Liver (tissue), 9 donors: Measurements from ENCODE around the gene TMEM176B. TPM values are rescaled to one million over a fixed set of nuclear protein-coding genes. Genes with fewer than 3 reads are reported as not detected.

Source experiments
- DNase-seq: peaks from one replicate; pipeline ENCODE4 v3.0.0-alpha.2; 2017; ENCODE audit warnings: low spot score
- H3K27ac ChIP-seq, 2 donors: one replicate each; pipeline ENCODE4 v1.7.0; 2013; ENCODE audit warnings: inconsistent platforms in 2 of 2, low read length in 2 of 2, control low read depth in 1 of 2, low read depth in 1 of 2, mild to moderate bottlenecking in 1 of 2
- H3K27me3 ChIP-seq, 4 donors: one replicate each; pipeline versions ENCODE4 v1.6.1 to v1.7.0; 2013; ENCODE audit warnings: low read length in 3 of 4, inconsistent platforms in 1 of 4, mild to moderate bottlenecking in 1 of 4, moderate library complexity in 1 of 4; ENCODE audit not compliant: control insufficient read depth in 4 of 4, insufficient read depth in 4 of 4
- H3K36me3 ChIP-seq, 4 donors: one replicate each; pipeline versions ENCODE4 v1.6.1 to v1.7.0; 2013; ENCODE audit warnings: low read length in 3 of 4, mild to moderate bottlenecking in 3 of 4, low read depth in 1 of 4, moderate library complexity in 1 of 4; ENCODE audit not compliant: control insufficient read depth in 4 of 4, insufficient read depth in 3 of 4
- H3K4me1 ChIP-seq, 4 donors: one replicate each; pipeline versions ENCODE4 v1.6.1 to v1.7.0; 2013; ENCODE audit warnings: low read length in 3 of 4, mild to moderate bottlenecking in 3 of 4, moderate library complexity in 1 of 4; ENCODE audit not compliant: control insufficient read depth in 4 of 4, insufficient read depth in 4 of 4
- H3K4me3 ChIP-seq, 3 donors: one replicate each; pipeline versions ENCODE4 v1.6.1 to v1.7.0; 2013; ENCODE audit warnings: low read length in 3 of 3, control low read depth in 1 of 3, low read depth in 1 of 3, mild to moderate bottlenecking in 1 of 3
- H3K9ac ChIP-seq, 2 donors: one replicate each; pipeline ENCODE4 v1.7.0; 2013; ENCODE audit warnings: low read length in 2 of 2, mild to moderate bottlenecking in 2 of 2, moderate library complexity in 2 of 2, control low read depth in 1 of 2, low read depth in 1 of 2
- H3K9me3 ChIP-seq, 4 donors: one replicate each; pipeline versions ENCODE4 v1.6.1 to v1.7.0; 2013; ENCODE audit warnings: low read length in 3 of 4; ENCODE audit not compliant: control insufficient read depth in 4 of 4
- CTCF ChIP-seq: fragments of 150-350 bp; IDR thresholded peaks from 2 replicates; pipeline ENCODE4 v1.5.1; 2017; ENCODE audit warnings: improper control_type of control experiment, low read depth, low read length; ENCODE audit not compliant: missing input control
- EGR1 ChIP-seq, 2 donors: IDR thresholded peaks; 2 replicates each; pipeline ENCODE4 v1.6.1; 2016 to 2018; ENCODE audit warnings: antibody characterized with exemption in 2 of 2, low read depth in 2 of 2
- FOXA1 ChIP-seq: IDR thresholded peaks from 2 replicates; pipeline ENCODE4 v1.6.1; 2016; ENCODE audit warnings: antibody characterized with exemption
- FOXA2 ChIP-seq: IDR thresholded peaks from 2 replicates; pipeline ENCODE4 v1.6.1; 2016; ENCODE audit warnings: antibody characterized with exemption
- GABPA ChIP-seq, 2 donors: IDR thresholded peaks in 1 of 2; conservative IDR thresholded peaks in 1 of 2; 2 replicates each; pipeline ENCODE4 v1.6.1; 2016; ENCODE audit warnings: antibody characterized with exemption in 2 of 2, mild to moderate bottlenecking in 1 of 2, moderate library complexity in 1 of 2
- HNF4A ChIP-seq, 2 donors: conservative IDR thresholded peaks; 2 replicates each; pipeline ENCODE4 v1.6.1; 2016; ENCODE audit warnings: antibody characterized with exemption in 2 of 2, mild to moderate bottlenecking in 2 of 2
- HNF4G ChIP-seq: IDR thresholded peaks from 2 replicates; pipeline ENCODE4 v1.6.1; 2016; ENCODE audit warnings: antibody characterized with exemption
- JUND ChIP-seq, 2 donors: IDR thresholded peaks; 2 replicates each; pipeline ENCODE4 v1.6.1; 2016; ENCODE audit warnings: antibody characterized with exemption in 2 of 2
- MAX ChIP-seq: IDR thresholded peaks from 2 replicates; pipeline ENCODE4 v1.6.1; 2016; ENCODE audit warnings: antibody characterized with exemption
- NR2F2 ChIP-seq: IDR thresholded peaks from 2 replicates; pipeline ENCODE4 v1.6.1; 2016; ENCODE audit warnings: antibody characterized with exemption
- RAD21 ChIP-seq, 2 donors: IDR thresholded peaks; 2 replicates each; pipeline ENCODE4 v1.6.1; 2016; ENCODE audit warnings: antibody characterized with exemption in 2 of 2, mild to moderate bottlenecking in 2 of 2
- REST ChIP-seq: IDR thresholded peaks from 2 replicates; pipeline ENCODE4 v1.6.1; 2016; ENCODE audit warnings: antibody characterized with exemption, mild to moderate bottlenecking
- RXRA ChIP-seq, 2 donors: IDR thresholded peaks; 2 replicates each; pipeline ENCODE4 v1.6.1; 2017 to 2018; ENCODE audit warnings: antibody characterized with exemption in 2 of 2, mild to moderate bottlenecking in 1 of 2
- SP1 ChIP-seq: IDR thresholded peaks from 2 replicates; pipeline ENCODE4 v1.6.1; 2018; ENCODE audit warnings: antibody characterized with exemption, mild to moderate bottlenecking
- TAF1 ChIP-seq: conservative IDR thresholded peaks from 2 replicates; pipeline ENCODE4 v1.6.1; 2016; ENCODE audit warnings: antibody characterized with exemption, mild to moderate bottlenecking
- YY1 ChIP-seq: IDR thresholded peaks from 2 replicates; pipeline ENCODE4 v1.6.1; 2016; ENCODE audit warnings: antibody characterized with exemption, mild to moderate bottlenecking
- WGBS: extraction: QIAGEN DNeasy Blood & Tissue Kit; methylation state at CpG from one replicate; pipeline ENCODE4 v1.1.7; 2013; 5-methylcytosine and 5-hydroxymethylcytosine counted together
- polyA plus RNA-seq, 2 donors: library from polyadenylated mRNA; stranded (reverse) in 1 of 2; unstranded in 1 of 2; fragments of 200-250 nt in 1 of 2; fragments of >200 nt in 1 of 2; fragmentation: Nextera tagmentation in 1 of 2; extraction: Ambion mirVana in 1 of 2; gene quantifications; one replicate each; pipeline versions ENCODE4 v1.2.1 to v1.2.3, GENCODE V29; 2013 to 2015
- total RNA-seq, 2 donors: library from RNA; depleted of rRNA; stranded (reverse); fragments of >200 nt; gene quantifications; one replicate each; pipeline ENCODE4 v1.2.3, GENCODE V29; 2014
- TF ChIP-seq, protein P1 (sequence below): IDR thresholded peaks from 2 replicates; pipeline ENCODE4 v1.6.1; 2016; ENCODE audit warnings: antibody characterized with exemption
- TF ChIP-seq, protein P2 (sequence below): IDR thresholded peaks from 2 replicates; pipeline ENCODE4 v1.6.1; 2016; ENCODE audit warnings: antibody characterized with exemption
- donor health status: healthy.
- donor health status: healthy.
- donor health status: healthy.
- donor health status: healthy.
- donor health status: healthy.

TMEM176B gene
- total and polyA plus RNA-seq, 4 donors = 382 to 1,317 (median 999) TPM

- TF ChIP-seq MAX (no peak), HNF4A (conservative IDR thresholded peaks at IDR 0.05) (no peak), YY1 (no peak), RAD21 (IDR thresholded peaks at IDR 0.05) (no peak), GABPA (IDR thresholded peaks at IDR 0.05 in 1 of 2, conservative IDR thresholded peaks at IDR 0.05 in 1 of 2) (no peak), NR2F2 (no peak), TAF1 (no peak), RXRA (IDR thresholded peaks at IDR 0.05) (no peak), JUND (IDR thresholded peaks at IDR 0.05) (no peak), REST (no peak), FOXA2 (no peak), EGR1 (IDR thresholded peaks at IDR 0.05; ENCODE audit: low read depth in 2 of 2) (no peak), SP1 (no peak), CTCF (no peak), FOXA1 (no peak), HNF4G (no peak)
- TF ChIP-seq, protein P1, sequence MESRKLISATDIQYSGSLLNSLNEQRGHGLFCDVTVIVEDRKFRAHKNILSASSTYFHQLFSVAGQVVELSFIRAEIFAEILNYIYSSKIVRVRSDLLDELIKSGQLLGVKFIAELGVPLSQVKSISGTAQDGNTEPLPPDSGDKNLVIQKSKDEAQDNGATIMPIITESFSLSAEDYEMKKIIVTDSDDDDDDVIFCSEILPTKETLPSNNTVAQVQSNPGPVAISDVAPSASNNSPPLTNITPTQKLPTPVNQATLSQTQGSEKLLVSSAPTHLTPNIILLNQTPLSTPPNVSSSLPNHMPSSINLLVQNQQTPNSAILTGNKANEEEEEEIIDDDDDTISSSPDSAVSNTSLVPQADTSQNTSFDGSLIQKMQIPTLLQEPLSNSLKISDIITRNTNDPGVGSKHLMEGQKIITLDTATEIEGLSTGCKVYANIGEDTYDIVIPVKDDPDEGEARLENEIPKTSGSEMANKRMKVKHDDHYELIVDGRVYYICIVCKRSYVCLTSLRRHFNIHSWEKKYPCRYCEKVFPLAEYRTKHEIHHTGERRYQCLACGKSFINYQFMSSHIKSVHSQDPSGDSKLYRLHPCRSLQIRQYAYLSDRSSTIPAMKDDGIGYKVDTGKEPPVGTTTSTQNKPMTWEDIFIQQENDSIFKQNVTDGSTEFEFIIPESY = no peak
- TF ChIP-seq, protein P2, sequence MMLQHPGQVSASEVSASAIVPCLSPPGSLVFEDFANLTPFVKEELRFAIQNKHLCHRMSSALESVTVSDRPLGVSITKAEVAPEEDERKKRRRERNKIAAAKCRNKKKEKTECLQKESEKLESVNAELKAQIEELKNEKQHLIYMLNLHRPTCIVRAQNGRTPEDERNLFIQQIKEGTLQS = no peak
- no peak for DNase-seq
- no peaks in the 10 kb centered on the region for H3K9me3 ChIP-seq
- peaks cover 10 to 55% (median 40%) of the 10 kb centered on the region in 4 donors for H3K36me3 ChIP-seq
- H3K9ac ChIP-seq = no peak overlapping the region
- peaks cover 2 to 26% (median 8%) of the 10 kb centered on the region in 4 donors for H3K4me1 ChIP-seq
- H3K27me3 ChIP-seq = no peaks in the 10 kb centered on the region
- no peak overlapping the region for H3K4me3 ChIP-seq
- WGBS = 94% methylated on average over 6 of the region's 6 CpGs
- peak overlapping the region in 1 of 2 donors; percentile 9 for H3K27ac ChIP-seq
Observed at GRCh38 chr7:150793569-150794238, 6.5 kb downstream of the TMEM176B start.
